K562 (cell line): ENCODE data around the gene UBE2D3. TPM values are rescaled to one million over a fixed set of nuclear protein-coding genes. Genes with fewer than 3 reads are reported as not detected.

ENCODE experiments used
- ATF6 ChIP-seq: sonication (generic); formaldehyde crosslinking; IDR thresholded peaks from 2 replicates; pipeline ENCODE4 v1.4.0; 2020; ENCODE audit warnings: mild to moderate bottlenecking, missing genetic modification reagents
- ELF1 ChIP-seq: fragments of 200-800 bp; sonication (Bioruptor generic); IDR thresholded peaks from 2 replicates; pipeline ENCODE4 v1.6.1; 2016; ENCODE audit warnings: missing genetic modification characterization, missing compliant biosample characterization
- ETS2 ChIP-seq: IDR thresholded peaks from 2 replicates; pipeline ENCODE4 v1.6.1; 2016; ENCODE audit warnings: borderline replicate concordance, missing genetic modification characterization, mild to moderate bottlenecking, moderate library complexity, missing compliant biosample characterization; ENCODE audit not compliant: poor library complexity, severe bottlenecking
- HDGF ChIP-seq: fragments of 450-650 bp; IDR thresholded peaks from 2 replicates; pipeline ENCODE4 v1.6.1; 2016
- ILK ChIP-seq: fragments of 450-650 bp; IDR thresholded peaks from 2 replicates; pipeline ENCODE4 v1.6.1; 2016; ENCODE audit warnings: missing genetic modification characterization, low read depth, mild to moderate bottlenecking, missing compliant biosample characterization, moderate library complexity, borderline replicate concordance
- IRF9 ChIP-seq: fragments of 450-650 bp; IDR thresholded peaks from 2 replicates; pipeline ENCODE4 v1.6.1; 2016; ENCODE audit warnings: missing biosample characterization, missing genetic modification characterization
- NFIX ChIP-seq: fragments of 250-450 bp; sonication (Bioruptor Pico); IDR thresholded peaks from 2 replicates; pipeline ENCODE4 v1.4.0; 2020; ENCODE audit warnings: low read depth, mild to moderate bottlenecking, moderate library complexity
- PYGO2 ChIP-seq: fragments of 450-650 bp; IDR thresholded peaks from 2 replicates; pipeline ENCODE4 v1.6.1; 2016; ENCODE audit warnings: mild to moderate bottlenecking, missing genetic modification characterization, moderate library complexity, missing compliant biosample characterization
- SAFB ChIP-seq: fragments of 200-400 bp; formaldehyde crosslinking; IDR thresholded peaks from 2 replicates; pipeline ENCODE4 v1.6.1; 2017; ENCODE audit warnings: low read depth, low read length, borderline replicate concordance
- SMAD3 ChIP-seq: fragments of 450-650 bp; formaldehyde crosslinking; conservative IDR thresholded peaks from 2 replicates; pipeline ENCODE4 v1.4.0; 2020; ENCODE audit warnings: mild to moderate bottlenecking
- TEAD2 ChIP-seq: fragments of 450-650 bp; IDR thresholded peaks from 2 replicates; pipeline ENCODE4 v1.6.1; 2016; ENCODE audit warnings: missing genetic modification characterization, control low read depth, missing compliant biosample characterization
- ZBTB9 ChIP-seq: fragments of 450-650 bp; formaldehyde crosslinking; IDR thresholded peaks from 2 replicates; pipeline ENCODE4 v1.4.0; 2020; ENCODE audit warnings: mild to moderate bottlenecking, moderate library complexity
- ZKSCAN8 ChIP-seq: fragments of 200-800 bp; sonication (Bioruptor generic); IDR thresholded peaks from 2 replicates; pipeline ENCODE4 v1.6.1; 2016; ENCODE audit warnings: missing genetic modification characterization, missing compliant biosample characterization
- ZNF318 ChIP-seq, 2 experiments: fragments of 450-650 bp; IDR thresholded peaks; 2 replicates each; pipeline ENCODE4 v1.6.1; 2016; ENCODE audit warnings: mild to moderate bottlenecking in 2 of 2, borderline replicate concordance in 1 of 2, low read depth in 1 of 2, moderate library complexity in 1 of 2
- polyA plus RNA-seq, 8 experiments: library from polyadenylated mRNA; depleted of rRNA in 4 of 8; stranded (reverse) in 5 of 8; unstranded in 3 of 8; fragments of >200 nt; fragmentation: Nextera tagmentation in 2 of 8; fragmentation: Illumina TruSeq in 1 of 8; extraction: Ambion mirVana in 2 of 8; extraction: Trizol in 1 of 8; gene quantifications; 2 replicates each; pipeline versions ENCODE4 v1.2.1 to v1.2.3, GENCODE V29; 2011 to 2014; ENCODE audit warnings: inconsistent platforms in 1 of 8, missing spikeins in 1 of 8
- total RNA-seq, 7 experiments: library from RNA; depleted of rRNA in 6 of 7; stranded (reverse); fragments of >200 nt in 6 of 7; fragmentation: Illumina TruSeq in 2 of 7; extraction: Trizol in 2 of 7; gene quantifications; 2 replicates each; pipeline versions ENCODE4 v1.2.1 to v1.2.3, GENCODE V29; 2011 to 2021; ENCODE audit warnings: low replicate concordance in 1 of 7

Gene UBE2D3
- total and polyA plus RNA-seq, 9 of the 15 experiments (the other 6 are each of a cell fraction or from before 2014, with no cell fraction given) = 191 to 618 (median 292) TPM

- TF ChIP-seq ZNF318 (IDR thresholded peaks at IDR 0.05; ENCODE audit: borderline replicate concordance in 1 of 2, low read depth in 1 of 2) (no peak), HDGF (no peak), ATF6 (peak; percentile 84; the same call in 1 of the 2 replicates), ETS2 (tag) (no peak), TEAD2 (tag) (no peak), SMAD3 (no peak), PYGO2 (no peak), ZKSCAN8 (CRISPR knock-in tag) (no peak), ZBTB9 (CRISPR knock-in tag) (no peak), ILK (tag) (no peak), NFIX (CRISPR knock-in tag) (no peak), ELF1 (peak; percentile 31; the same call in 1 of the 2 replicates), IRF9 (tag) (no peak), SAFB (no peak)
Observed at GRCh38 chr4:102760645-102761295, 66.6 kb downstream of the UBE2D3 start, which contains the start of gene MANBA (continued).
